Measurements from ENCODE around the gene KRTAP19-5.

Gene KRTAP19-5

GRCh38 chr21:30487336-30487735, 14.6 kb downstream of the KRTAP19-5 start, which contains the start of gene KRTAP19-2:
KRTAP19-2 (minus strand) TSS chr21:30487436; CDS start chr21:30487348, 88 bp downstream.
- TF ChIP-seq ZFX (IDR thresholded peaks at IDR 0.05; ENCODE audit: borderline replicate concordance) (no peak), CTCF (IDR thresholded peaks at IDR 0.05) (no peak)
- no peak within 1 kb of the TSS for H3K27ac ChIP-seq

- no peak overlapping the region for H3K27ac ChIP-seq
- TF ChIP-seq ZFX (IDR thresholded peaks at IDR 0.05; ENCODE audit: borderline replicate concordance) (no peak), CTCF (IDR thresholded peaks at IDR 0.05) (no peak)
Observed at GRCh38 chr21:30486180-30486579, 15.8 kb downstream of the KRTAP19-5 start.

- no peak overlapping the region for H3K27ac ChIP-seq
- TF ChIP-seq CTCF (IDR thresholded peaks at IDR 0.05) (no peak), ZFX (IDR thresholded peaks at IDR 0.05; ENCODE audit: borderline replicate concordance) (no peak)
Observed at GRCh38 chr21:30482130-30482529, 19.8 kb downstream of the KRTAP19-5 start.

GRCh38 chr21:30480145-30480544, 21.8 kb downstream of the KRTAP19-5 start, which contains the start of gene KRTAP19-1:
KRTAP19-1 (minus strand) TSS chr21:30480367; CDS start chr21:30480317, 50 bp downstream.
- H3K27ac ChIP-seq, result no peak within 1 kb of the TSS
- TF ChIP-seq ZFX (IDR thresholded peaks at IDR 0.05; ENCODE audit: borderline replicate concordance) (no peak), CTCF (IDR thresholded peaks at IDR 0.05) (no peak)

GRCh38 chr21:30479259-30479658, 22.7 kb downstream of the KRTAP19-5 start:
- H3K27ac ChIP-seq, result no peak overlapping the region
- TF ChIP-seq ZFX (IDR thresholded peaks at IDR 0.05; ENCODE audit: borderline replicate concordance) (no peak), CTCF (IDR thresholded peaks at IDR 0.05) (no peak)

- no peak for TF ChIP-seq CTCF (IDR thresholded peaks at IDR 0.05)
- no peak for TF ChIP-seq ZFX (IDR thresholded peaks at IDR 0.05; ENCODE audit: borderline replicate concordance)
Observed at GRCh38 chr21:30478004-30478403, 23.9 kb downstream of the KRTAP19-5 start.

GRCh38 chr21:30468900-30469714, 32.8 kb downstream of the KRTAP19-5 start:
- no peak overlapping the region for H3K27ac ChIP-seq

More at GRCh38 chr21:30478004-30478403, 23.9 kb downstream of the KRTAP19-5 start:
- no peak overlapping the region for H3K27ac ChIP-seq

More at GRCh38 chr21:30468900-30469714, 32.8 kb downstream of the KRTAP19-5 start:
- TF ChIP-seq ZFX (IDR thresholded peaks at IDR 0.05; ENCODE audit: borderline replicate concordance) (no peak), CTCF (IDR thresholded peaks at IDR 0.05) (no peak)
